HEK293T (cell line): Measurements from ENCODE around the gene UNC79.

Experiments used
- BHLHE40 ChIP-seq: fragments of 450-650 bp; IDR thresholded peaks from 2 replicates; pipeline ENCODE4 v1.6.1; 2016; ENCODE audit warnings: mild to moderate bottlenecking, moderate library complexity, borderline replicate concordance
- CTBP1 ChIP-seq: fragments of 450-650 bp; IDR thresholded peaks from 2 replicates; pipeline ENCODE4 v1.6.1; 2016; ENCODE audit warnings: borderline replicate concordance
- FOXK2 ChIP-seq: fragments of 450-650 bp; IDR thresholded peaks from 2 replicates; pipeline ENCODE4 v1.6.1; 2016; ENCODE audit warnings: mild to moderate bottlenecking
- FOXM1 ChIP-seq: fragments of 450-650 bp; IDR thresholded peaks from 2 replicates; pipeline ENCODE4 v1.6.1; 2017; ENCODE audit warnings: mild to moderate bottlenecking, borderline replicate concordance
- HDGF ChIP-seq: fragments of 450-650 bp; IDR thresholded peaks from 2 replicates; pipeline ENCODE4 v1.6.1; 2017; ENCODE audit warnings: antibody characterized with exemption, borderline replicate concordance
- NFRKB ChIP-seq: fragments of 450-650 bp; IDR thresholded peaks from 2 replicates; pipeline ENCODE4 v1.6.1; 2016; ENCODE audit warnings: mild to moderate bottlenecking, moderate library complexity
- SP1 ChIP-seq: fragments of 450-650 bp; IDR thresholded peaks from 2 replicates; pipeline ENCODE4 v1.6.1; 2017
- SUZ12 ChIP-seq: fragments of 450-650 bp; IDR thresholded peaks from 2 replicates; pipeline ENCODE4 v1.6.1; 2016; ENCODE audit warnings: mild to moderate bottlenecking
- TARDBP ChIP-seq: fragments of 450-650 bp; IDR thresholded peaks from 2 replicates; pipeline ENCODE4 v1.6.1; 2016
- TF ChIP-seq, protein P1 (sequence below): fragments of 450-650 bp; IDR thresholded peaks from 2 replicates; pipeline ENCODE4 v1.6.1; 2016

- TF ChIP-seq SUZ12 (no peak), FOXK2 (no peak), BHLHE40 (no peak), TARDBP (no peak), SP1 (no peak), HDGF (no peak), CTBP1 (no peak), FOXM1 (no peak), NFRKB (no peak)
- TF ChIP-seq, protein P1, sequence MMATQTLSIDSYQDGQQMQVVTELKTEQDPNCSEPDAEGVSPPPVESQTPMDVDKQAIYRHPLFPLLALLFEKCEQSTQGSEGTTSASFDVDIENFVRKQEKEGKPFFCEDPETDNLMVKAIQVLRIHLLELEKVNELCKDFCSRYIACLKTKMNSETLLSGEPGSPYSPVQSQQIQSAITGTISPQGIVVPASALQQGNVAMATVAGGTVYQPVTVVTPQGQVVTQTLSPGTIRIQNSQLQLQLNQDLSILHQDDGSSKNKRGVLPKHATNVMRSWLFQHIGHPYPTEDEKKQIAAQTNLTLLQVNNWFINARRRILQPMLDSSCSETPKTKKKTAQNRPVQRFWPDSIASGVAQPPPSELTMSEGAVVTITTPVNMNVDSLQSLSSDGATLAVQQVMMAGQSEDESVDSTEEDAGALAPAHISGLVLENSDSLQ = no peak
Observed at GRCh38 chr14:93700928-93701327, 270.2 kb downstream of the UNC79 start.
